Posterior vena cava (tissue), 2 donors: ENCODE results near the gene CBX4. TPM values are rescaled to one million over a fixed set of nuclear protein-coding genes. Genes with fewer than 3 reads are reported as not detected.

Source experiments
- DNase-seq: peaks from one replicate; pipeline ENCODE4 v3.0.0-alpha.2; 2020; ENCODE audit warnings: low spot score
- intact Hi-C, 2 donors: fragments of 100-400 bp; cut with DNase I; formaldehyde crosslinking; loops; one replicate each; pipeline versions ENCODE4 v1.14.1 to v1.14.2; 2022 to 2023
- total RNA-seq, 2 donors: library from RNA; stranded (reverse); fragmentation: NEBNext Ultra II Directional; extraction: Animal tissue kit (Norgen Biotek cat#: 25700); gene quantifications; one replicate each; pipeline ENCODE4 v1.2.1, GENCODE V29; 2021
- donor health status: DM: yes; HTN: yes; CAD: no.
- donor health status: DM: yes; HTN: yes; CAD: no.

Gene CBX4
- total RNA-seq, 2 donors from 2014 or later = 11.5 to 14.4 TPM

DNA sequence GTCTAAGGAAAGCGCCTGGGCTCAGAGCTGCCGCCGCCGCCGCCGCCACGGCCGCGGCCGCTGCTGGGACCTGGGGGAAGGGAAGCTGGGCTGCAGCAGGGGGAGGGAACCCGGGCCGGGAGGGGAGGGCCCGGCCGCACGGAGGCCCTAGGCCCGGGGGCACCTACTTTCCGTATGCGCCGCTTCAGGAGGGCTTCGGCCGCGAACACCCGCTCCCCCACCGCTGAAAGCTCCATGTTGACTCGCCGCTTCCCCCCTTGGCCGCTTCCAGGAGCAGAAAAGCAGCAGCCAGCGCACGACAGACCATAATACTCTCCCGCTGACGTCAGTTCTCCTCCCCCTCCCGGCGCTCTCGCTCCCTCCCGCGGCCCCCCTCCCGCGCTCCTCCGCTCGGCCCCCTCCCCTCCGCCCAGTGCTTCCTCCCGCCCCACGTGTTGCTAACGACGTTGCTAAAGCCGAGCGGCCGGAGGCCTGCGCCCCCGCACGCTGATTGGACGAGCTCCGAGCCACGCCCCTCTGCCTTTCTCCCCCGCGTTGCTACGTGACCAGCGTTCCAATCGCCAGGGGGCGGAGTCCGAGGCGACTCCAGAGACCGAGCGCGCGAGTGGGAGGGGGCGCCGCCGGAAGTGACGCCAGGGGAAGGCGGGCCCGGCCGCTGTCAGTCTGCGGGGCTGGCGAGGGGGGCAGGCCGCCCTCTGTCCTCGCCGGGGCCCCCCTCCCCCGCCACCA is 42.3 kb downstream of the CBX4 start, which contains the start of gene CBX8:
Gene CBX8, minus strand, starts transcription at position 315 of the 729 bp plus-strand sequence. Its CDS starts 79 bp downstream, at position 236.
- DNase-seq = peak; percentile 100
- intact Hi-C loops = loop anchor here (5.0 to 10.0 kb wide), 2 partner anchors 40 to 48 kb away; partner anchors contain the start of gene CBX4 (in 1 of the 2)

GRCh38 chr17:79796444-79796762 is 42.8 kb downstream of the CBX4 start:
- intact Hi-C loops = loop anchor here (5.0 to 10.0 kb wide), 2 partner anchors 41 to 48 kb away; partner anchors contain the start of gene CBX4 (in 1 of the 2)

GRCh38 chr17:79795795-79796443 is 43.3 kb downstream of the CBX4 start:
- intact Hi-C loops = loop anchor here (5.0 to 10.0 kb wide), 2 partner anchors 41 to 49 kb away; partner anchors contain the start of gene CBX4 (in 1 of the 2)
- no peak for DNase-seq

More at GRCh38 chr17:79796444-79796762, 42.8 kb downstream of the CBX4 start:
- DNase-seq = no peak

GRCh38 chr17:79794659-79795511 is 44.4 kb downstream of the CBX4 start:
- intact Hi-C loops = loop anchor here (5.0 to 10.0 kb wide), 3 partner anchors 42 to 197 kb away; partner anchors contain the start of gene CBX4 (in 1 of the 2)
- no peak for DNase-seq

DNA sequence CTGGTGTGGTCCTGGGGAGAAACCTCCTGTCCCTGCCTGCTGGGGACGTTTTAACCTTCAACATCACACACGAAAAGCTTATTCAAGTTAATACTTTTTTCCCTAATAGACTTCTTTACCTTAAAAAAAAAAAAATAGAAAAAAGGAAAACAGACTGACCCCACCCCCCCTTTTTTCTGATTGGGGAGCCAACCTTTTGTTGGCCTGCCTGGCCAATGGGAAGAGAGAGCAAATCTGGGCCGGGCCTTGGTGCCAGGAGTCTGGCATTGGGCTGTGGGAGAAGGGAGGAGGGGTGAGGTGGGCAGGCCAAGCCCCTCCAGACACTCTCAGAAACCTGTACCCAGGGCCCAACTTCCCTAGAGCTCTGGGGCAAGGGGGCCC is 45.3 kb downstream of the CBX4 start:
- intact Hi-C loops = loop anchor here (5.0 to 10.0 kb wide), 2 partner anchors 51 to 198 kb away; no protein-coding TSS in a partner anchor
- no peak for DNase-seq

GRCh38 chr17:79792984-79793923 is 46.0 kb downstream of the CBX4 start:
- intact Hi-C loops = loop anchor here (5.0 to 10.0 kb wide), 2 partner anchors 52 to 199 kb away; no protein-coding TSS in a partner anchor
- no peak for DNase-seq

DNA sequence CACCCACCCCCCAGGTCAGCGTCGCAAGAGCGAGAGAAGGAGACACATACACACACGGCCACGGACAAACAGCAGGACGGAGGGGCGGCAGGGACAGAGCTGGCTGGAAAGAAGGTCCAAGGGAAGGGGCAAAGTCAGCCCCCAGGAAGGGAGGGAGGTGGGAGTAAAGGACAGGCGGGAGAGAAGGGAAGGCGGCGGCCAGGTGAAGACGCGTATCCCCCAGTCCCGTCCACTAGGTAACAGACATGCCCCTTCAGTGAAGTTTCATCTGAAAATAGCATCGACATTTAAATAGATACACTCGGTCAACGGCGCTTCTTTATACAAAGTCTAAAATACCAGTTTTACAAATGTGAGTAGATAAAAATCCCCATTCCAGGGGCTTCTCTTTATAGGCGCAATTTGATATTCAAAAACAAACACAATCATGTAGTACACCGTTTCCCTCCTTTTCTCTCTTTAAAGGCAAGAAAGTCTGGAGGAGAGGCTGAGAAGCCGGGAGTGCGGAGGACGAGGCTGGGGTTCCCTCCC is 46.8 kb downstream of the CBX4 start:
- intact Hi-C loops = loop anchor here (5.0 to 10.0 kb wide), 2 partner anchors 52 to 200 kb away; no protein-coding TSS in a partner anchor
- DNase-seq = no peak

GRCh38 chr17:79791735-79792161 is 47.5 kb downstream of the CBX4 start:
- DNase-seq = no peak
- intact Hi-C loops = loop anchor here (5.0 to 10.0 kb wide), 2 partner anchors 53 to 201 kb away; no protein-coding TSS in a partner anchor

GRCh38 chr17:79790805-79791734 is 48.2 kb downstream of the CBX4 start:
- no peak for DNase-seq
- intact Hi-C loops = loop anchor here (5.0 to 10.0 kb wide), 2 partner anchors 54 to 201 kb away; no protein-coding TSS in a partner anchor

DNA sequence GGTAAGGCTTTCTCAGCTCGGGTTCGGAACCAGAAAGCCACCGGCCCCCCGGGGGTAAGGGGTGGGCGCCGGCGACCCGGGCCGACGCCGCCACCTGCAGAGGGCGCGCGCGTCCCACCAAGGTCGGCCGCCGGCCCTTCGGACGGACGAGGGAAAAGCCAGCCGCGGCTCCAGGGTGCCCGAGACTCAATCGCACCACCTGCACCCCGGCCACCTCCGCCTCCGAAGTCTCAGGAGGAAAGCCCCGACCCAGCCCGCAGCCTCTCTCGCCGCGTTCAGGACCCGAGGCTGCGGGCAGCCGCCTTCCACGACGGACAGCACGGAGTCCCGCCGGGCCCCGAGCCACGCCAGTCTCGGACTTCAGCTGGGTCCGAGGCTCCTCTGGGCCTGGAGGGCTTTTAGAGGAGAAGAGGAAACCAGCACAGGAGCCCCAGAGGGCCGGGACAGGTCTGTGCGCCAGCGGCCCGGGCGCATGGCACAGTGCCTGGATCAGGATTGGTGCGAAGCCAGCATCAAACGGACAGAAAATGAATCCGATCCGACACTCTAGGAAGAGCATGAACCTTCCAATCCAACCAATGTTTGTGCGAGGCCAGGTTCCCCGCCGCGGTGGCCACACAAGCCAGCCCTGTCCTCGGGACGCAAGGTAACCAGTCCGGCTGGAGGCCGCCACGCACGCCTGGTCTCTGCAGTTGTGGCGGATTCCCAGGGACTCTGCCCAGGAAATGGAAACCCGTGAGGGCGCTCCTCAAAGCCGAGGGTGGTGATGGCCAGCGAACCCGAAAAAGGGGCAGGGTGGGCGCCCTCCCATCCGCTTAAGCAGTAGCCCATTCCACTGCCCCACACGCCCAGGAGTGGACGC is 49.1 kb downstream of the CBX4 start:
- DNase-seq = no peak
- intact Hi-C loops = loop anchor here (5.0 to 10.0 kb wide), 2 partner anchors 55 to 202 kb away; no protein-coding TSS in a partner anchor

- no peak for DNase-seq
- intact Hi-C loops = no loop called here
Observed at GRCh38 chr17:79788989-79789942, 50.0 kb downstream of the CBX4 start.

- intact Hi-C loops = no loop called here
- DNase-seq = no peak
Observed at GRCh38 chr17:79788455-79788854, 50.8 kb downstream of the CBX4 start.

GRCh38 chr17:79786930-79787643 is 52.2 kb downstream of the CBX4 start:
- DNase-seq = no peak
- intact Hi-C loops = no loop called here
